GM19240 (cell line): ENCODE measurements around the gene MARCHF9.

Experiments
- DNase-seq: peaks from one replicate; pipeline ENCODE4 v3.0.0; 2011; ENCODE audit warnings: low spot score; ENCODE audit not compliant: insufficient read length

MARCHF9 gene

GRCh38 chr12:57737467-57738460, 17.1 kb upstream of the MARCHF9 start:
- DNase-seq, result no peak

GRCh38 chr12:57738661-57739237, 16.2 kb upstream of the MARCHF9 start, which contains the start of gene AGAP2:
Gene AGAP2, minus strand, starts transcription at chr12:57738742. Its CDS starts 496 bp downstream, at chr12:57738246.
- DNase-seq, result no peak

GRCh38 chr12:57739387-57739786, 15.5 kb upstream of the MARCHF9 start:
- DNase-seq, result no peak

GRCh38 chr12:57739914-57740538, 14.9 kb upstream of the MARCHF9 start:
- DNase-seq, result no peak

- DNase-seq, result peak; percentile 88
These were observed 14.1 kb upstream of the MARCHF9 start for GRCh38 chr12:57740656-57741412.

GRCh38 chr12:57741413-57741789, 13.5 kb upstream of the MARCHF9 start:
- DNase-seq, result no peak

- DNase-seq, result peak; percentile 89
These were observed 12.8 kb upstream of the MARCHF9 start for GRCh38 chr12:57741844-57742738.

GRCh38 chr12:57743769-57744168, 11.1 kb upstream of the MARCHF9 start:
- no peak for DNase-seq

GRCh38 chr12:57744194-57744776, 10.6 kb upstream of the MARCHF9 start:
- no peak for DNase-seq

GRCh38 chr12:57744777-57745484, 10.0 kb upstream of the MARCHF9 start, which contains the start of gene TSPAN31:
Gene TSPAN31, plus strand, starts transcription at chr12:57745039. Its CDS starts 116 bp downstream, at chr12:57745155.
- DNase-seq, result peak; percentile 88

GRCh38 chr12:57745485-57745881, 9.4 kb upstream of the MARCHF9 start:
- DNase-seq, result no peak

GRCh38 chr12:57746025-57746424, 8.9 kb upstream of the MARCHF9 start:
- DNase-seq, result no peak

- no peak for DNase-seq
These were observed 5.8 kb upstream of the MARCHF9 start for GRCh38 chr12:57749061-57749460.

GRCh38 chr12:57750561-57751431, 4.1 kb upstream of the MARCHF9 start:
- no peak for DNase-seq

- DNase-seq, result no peak
These were observed 3.5 kb upstream of the MARCHF9 start for GRCh38 chr12:57751432-57751787.

GRCh38 chr12:57751788-57752667, 2.9 kb upstream of the MARCHF9 start, which contains the start of gene CDK4:
Gene CDK4, minus strand, starts transcription at chr12:57752310. Its CDS starts 593 bp downstream, at chr12:57751717.
- DNase-seq, result peak; percentile 99

- DNase-seq, result no peak
These were observed 2.3 kb upstream of the MARCHF9 start for GRCh38 chr12:57752668-57753000.
